Ishikawa (cell line): ENCODE results near the gene HPX.

Experiments used
- CEBPB ChIP-seq: IDR thresholded peaks from 2 replicates; pipeline ENCODE4 v1.6.1; 2012
- CREB1 ChIP-seq: IDR thresholded peaks from 2 replicates; pipeline ENCODE4 v1.6.1; 2012; ENCODE audit warnings: low read depth
- EGR1 ChIP-seq: IDR thresholded peaks from 2 replicates; pipeline ENCODE4 v1.6.1; 2012
- EP300 ChIP-seq: IDR thresholded peaks from 2 replicates; pipeline ENCODE4 v1.6.1; 2012; ENCODE audit warnings: borderline replicate concordance
- FOXM1 ChIP-seq: IDR thresholded peaks from 2 replicates; pipeline ENCODE4 v1.6.1; 2012; ENCODE audit warnings: low read depth, borderline replicate concordance
- MAX ChIP-seq: IDR thresholded peaks from 2 replicates; pipeline ENCODE4 v1.6.1; 2012
- NFIC ChIP-seq: IDR thresholded peaks from 2 replicates; pipeline ENCODE4 v1.6.1; 2012
- RAD21 ChIP-seq: IDR thresholded peaks from 2 replicates; pipeline ENCODE4 v1.6.1; 2012; ENCODE audit warnings: low read depth
- REST ChIP-seq: IDR thresholded peaks from 2 replicates; pipeline ENCODE4 v1.6.1; 2012; ENCODE audit warnings: low read depth, mild to moderate bottlenecking
- TAF1 ChIP-seq: IDR thresholded peaks from 2 replicates; pipeline ENCODE4 v1.6.1; 2012; ENCODE audit warnings: low read depth, mild to moderate bottlenecking
- TCF12 ChIP-seq: IDR thresholded peaks from 2 replicates; pipeline ENCODE4 v1.6.1; 2012; ENCODE audit warnings: low read depth
- TEAD4 ChIP-seq: IDR thresholded peaks from 2 replicates; pipeline ENCODE4 v1.6.1; 2012
- USF1 ChIP-seq: IDR thresholded peaks from 2 replicates; pipeline ENCODE4 v1.6.1; 2012
- YY1 ChIP-seq: IDR thresholded peaks from 2 replicates; pipeline ENCODE4 v1.6.1; 2012; ENCODE audit warnings: low read depth
- ZBTB7A ChIP-seq: IDR thresholded peaks from 2 replicates; pipeline ENCODE4 v1.6.1; 2012; ENCODE audit warnings: low read depth

The HPX gene

GRCh38 chr11:6480299-6480914 lies 39.6 kb upstream of the HPX start:
- TF ChIP-seq EGR1 (no peak), CREB1 (no peak), REST (no peak), NFIC (no peak), TCF12 (no peak), TEAD4 (no peak), YY1 (no peak), FOXM1 (no peak), EP300 (no peak), ZBTB7A (no peak), RAD21 (no peak), CEBPB (no peak), MAX (no peak), USF1 (no peak), TAF1 (no peak)

GRCh38 chr11:6476571-6476970 lies 35.8 kb upstream of the HPX start:
- TF ChIP-seq EP300 = no peak

GRCh38 chr11:6475936-6476335 lies 35.1 kb upstream of the HPX start:
- no peak for TF ChIP-seq EP300
- TF ChIP-seq TEAD4 = no peak
- TF ChIP-seq YY1 = no peak
- no peak for TF ChIP-seq FOXM1
- TF ChIP-seq USF1 = no peak
- no peak for TF ChIP-seq RAD21
- TF ChIP-seq MAX = no peak
- no peak for TF ChIP-seq TAF1
- no peak for TF ChIP-seq EGR1
- TF ChIP-seq ZBTB7A = no peak
- no peak for TF ChIP-seq TCF12
- no peak for TF ChIP-seq CREB1
- TF ChIP-seq REST = no peak
- TF ChIP-seq NFIC = no peak
- no peak for TF ChIP-seq CEBPB

- TF ChIP-seq MAX = no peak
- no peak for TF ChIP-seq EP300
- TF ChIP-seq FOXM1 = no peak
- no peak for TF ChIP-seq TEAD4
- TF ChIP-seq ZBTB7A = no peak
- no peak for TF ChIP-seq USF1
- no peak for TF ChIP-seq REST
- no peak for TF ChIP-seq NFIC
- TF ChIP-seq TAF1 = no peak
- no peak for TF ChIP-seq TCF12
- TF ChIP-seq RAD21 = no peak
These were observed 34.2 kb upstream of the HPX start for GRCh38 chr11:6474806-6475500.
